GM12874 (cell line): ENCODE results near the gene FERD3L.

Experiments used
- CTCF ChIP-seq: IDR thresholded peaks from 2 replicates; pipeline ENCODE4 v1.5.1; 2011; ENCODE audit warnings: low read depth, mild to moderate bottlenecking, control low read depth, low read length, moderate library complexity; ENCODE audit not compliant: insufficient read depth

Gene FERD3L

DNA sequence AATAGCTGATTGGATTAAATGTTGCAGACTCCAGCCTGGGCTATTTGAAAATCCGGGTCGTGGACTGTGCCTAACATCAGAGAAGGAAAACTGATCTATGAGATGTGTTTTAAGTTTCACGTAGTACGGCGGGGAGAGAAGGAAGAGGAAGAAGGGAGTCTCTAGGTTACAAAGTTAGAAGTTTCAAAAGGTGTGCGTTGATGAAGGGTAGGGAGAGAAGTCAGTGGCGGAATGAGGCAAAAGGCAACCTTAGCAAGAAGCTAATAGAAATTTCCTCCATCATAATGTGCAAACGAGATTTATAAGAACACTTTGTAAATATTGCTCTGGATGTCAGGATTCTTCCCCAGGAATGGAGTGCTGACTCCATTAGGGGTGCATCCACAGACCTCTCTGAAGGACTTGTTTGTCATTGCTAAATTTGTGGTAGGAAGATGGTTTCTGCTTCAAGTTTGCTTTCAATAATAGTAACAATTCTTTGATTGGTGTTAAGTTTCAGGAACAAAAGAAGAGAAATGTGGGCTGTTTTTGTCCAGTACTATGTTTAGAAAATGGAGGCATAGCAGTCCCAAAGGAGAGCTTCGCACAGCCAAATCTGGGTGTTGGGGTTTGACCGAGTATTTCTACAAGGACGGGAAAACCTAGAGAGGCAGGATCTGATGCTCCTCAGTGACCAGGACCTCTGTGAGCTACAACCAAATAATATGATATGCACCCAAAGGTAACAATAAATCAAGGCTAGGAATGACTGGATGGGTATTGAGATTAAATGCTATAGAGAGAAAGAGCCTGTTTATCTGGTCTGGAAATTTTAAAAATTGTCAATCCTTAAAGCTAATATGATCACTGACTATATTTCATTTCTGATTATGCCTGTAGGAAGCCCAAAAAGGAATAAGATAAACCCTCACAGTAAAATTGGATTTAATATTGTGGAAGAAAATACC, 35.9 kb downstream of the FERD3L start:
- no peak for TF ChIP-seq CTCF

GRCh38 chr7:19107356-19108146, 37.7 kb downstream of the FERD3L start:
- TF ChIP-seq CTCF: no peak

GRCh38 chr7:19107081-19107355, 38.2 kb downstream of the FERD3L start:
- TF ChIP-seq CTCF: no peak

- TF ChIP-seq CTCF: no peak
Observed at GRCh38 chr7:19106241-19107080, 38.8 kb downstream of the FERD3L start.

DNA sequence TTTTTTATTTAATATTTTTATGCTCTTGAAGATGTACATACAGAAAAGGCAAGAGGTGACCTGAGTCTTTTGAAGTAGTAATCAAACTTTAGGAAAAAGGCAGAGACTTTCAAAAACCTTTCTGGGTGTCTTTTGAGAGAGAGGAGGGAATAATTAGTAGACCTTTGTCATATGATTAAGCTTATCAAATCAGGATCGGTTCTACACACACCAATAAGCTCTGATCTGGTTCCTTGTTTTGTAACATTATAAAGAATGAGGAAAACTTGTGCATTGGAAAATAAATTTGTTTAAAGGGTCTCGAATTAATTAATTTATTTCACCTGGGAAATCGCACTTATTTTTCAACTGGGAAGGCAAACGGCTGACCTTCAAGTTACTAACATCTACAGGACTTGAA, 39.7 kb downstream of the FERD3L start:
- no peak for TF ChIP-seq CTCF

DNA sequence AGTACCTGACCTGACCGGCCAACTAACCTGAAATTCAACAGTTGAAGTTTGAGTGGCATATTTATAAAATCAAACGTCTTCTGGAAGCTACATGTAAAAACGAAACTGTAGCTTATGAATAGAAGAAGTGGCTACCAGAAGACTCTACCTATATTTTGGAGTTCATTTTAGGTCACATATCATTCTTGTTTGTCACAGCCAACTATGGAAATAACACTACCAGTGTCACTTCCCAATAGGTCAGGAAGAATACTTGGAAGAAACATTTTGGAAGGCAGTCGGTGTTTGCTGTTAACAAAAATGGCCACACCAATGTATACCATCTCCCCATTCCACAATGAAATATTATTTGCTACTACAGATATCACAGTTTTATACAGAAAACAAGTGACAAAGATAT, 40.4 kb downstream of the FERD3L start:
- no peak for TF ChIP-seq CTCF

DNA sequence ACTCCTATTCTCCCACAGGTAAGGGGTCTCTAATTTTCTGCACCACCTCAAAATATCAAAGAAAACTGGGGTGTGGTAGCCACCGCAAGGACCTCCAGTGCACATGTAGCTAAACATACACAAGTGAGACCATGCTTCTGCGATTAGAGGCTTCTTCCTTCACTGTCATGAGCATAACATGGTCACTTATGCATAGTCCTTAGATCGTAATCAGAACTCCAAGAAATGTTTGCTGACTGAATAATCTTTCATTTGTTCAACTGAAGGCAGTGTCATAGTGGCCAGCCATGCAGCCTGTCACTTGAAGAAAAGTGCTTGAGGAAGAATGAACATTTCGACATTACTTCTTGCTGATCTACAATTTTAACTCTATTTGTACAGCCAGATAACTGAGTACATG, 42.3 kb downstream of the FERD3L start:
- no peak for TF ChIP-seq CTCF
